Mesendoderm (in vitro differentiated cells): Measurements from ENCODE around the gene STX10.

Experiments
- DNase-seq: peaks from one replicate; pipeline ENCODE4 v3.0.0; 2013
- H2AK5ac ChIP-seq: 2 replicates; pipeline ENCODE4 v1.6.1; 2013; ENCODE audit warnings: low read length, inconsistent platforms
- H2BK120ac ChIP-seq: 2 replicates; pipeline ENCODE4 v1.6.1; 2013; ENCODE audit warnings: low read depth, mild to moderate bottlenecking, low read length, moderate library complexity, mixed read lengths
- H2BK15ac ChIP-seq: replicated peaks from 2 replicates; pipeline ENCODE4 v1.6.1; 2013; ENCODE audit warnings: low read depth, mild to moderate bottlenecking, moderate library complexity
- H2BK5ac ChIP-seq: 2 replicates; pipeline ENCODE4 v1.6.1; 2013; ENCODE audit warnings: low read length, inconsistent platforms
- H3K18ac ChIP-seq: 2 replicates; pipeline ENCODE4 v1.6.1; 2013; ENCODE audit warnings: mild to moderate bottlenecking, low read length, mixed read lengths
- H3K23ac ChIP-seq: one replicate; pipeline ENCODE4 v1.6.1; 2013; ENCODE audit warnings: low read length
- H3K27ac ChIP-seq: 2 replicates; pipeline ENCODE4 v1.5.1; 2013; ENCODE audit warnings: low read depth, mild to moderate bottlenecking, inconsistent platforms, low read length, moderate library complexity
- H3K27me3 ChIP-seq: 2 replicates; pipeline ENCODE4 v1.6.1; 2013; ENCODE audit warnings: low read length, control low read depth, mild to moderate bottlenecking, inconsistent platforms; ENCODE audit not compliant: insufficient read depth, poor library complexity
- H3K36me3 ChIP-seq: 2 replicates; pipeline ENCODE4 v1.6.1; 2013; ENCODE audit warnings: low read length, inconsistent platforms; ENCODE audit not compliant: control insufficient read depth, insufficient read depth
- H3K4ac ChIP-seq: one replicate; pipeline ENCODE4 v1.6.1; 2013; ENCODE audit warnings: low read depth, mild to moderate bottlenecking, low read length, moderate library complexity
- H3K4me1 ChIP-seq: 2 replicates; pipeline ENCODE4 v1.6.1; 2013; ENCODE audit warnings: low read depth, low read length, inconsistent platforms; ENCODE audit not compliant: control insufficient read depth
- H3K4me2 ChIP-seq: 2 replicates; pipeline ENCODE4 v1.6.1; 2013; ENCODE audit warnings: low read length
- H3K4me3 ChIP-seq: 2 replicates; pipeline ENCODE4 v1.5.1; 2013; ENCODE audit warnings: mild to moderate bottlenecking, low read length
- H3K56ac ChIP-seq: one replicate; pipeline ENCODE4 v1.6.1; 2013; ENCODE audit warnings: low read length
- H3K79me1 ChIP-seq: 2 replicates; pipeline ENCODE4 v1.6.1; 2013; ENCODE audit warnings: low read length, inconsistent platforms
- H3K79me2 ChIP-seq: 2 replicates; pipeline ENCODE4 v1.6.1; 2013; ENCODE audit warnings: mild to moderate bottlenecking, low read length; ENCODE audit not compliant: control insufficient read depth, insufficient read depth
- H3K9ac ChIP-seq: 2 replicates; pipeline ENCODE4 v1.6.1; 2013; ENCODE audit warnings: low read length, inconsistent platforms
- H4K5ac ChIP-seq: one replicate; pipeline ENCODE4 v1.6.1; 2013; ENCODE audit warnings: low read length
- H4K8ac ChIP-seq: one replicate; pipeline ENCODE4 v1.6.1; 2013; ENCODE audit warnings: low read depth, mild to moderate bottlenecking, control low read depth, low read length, moderate library complexity
- WGBS: extraction: QIAGEN DNeasy Blood & Tissue Kit; methylation state at CpG from one replicate; pipeline ENCODE4 v1.1.7; 2013; ENCODE audit warnings: low lambda C conversion rate, missing lambda C conversion rate; ENCODE audit not compliant: insufficient coverage; ENCODE audit errors: extremely low coverage; 5-methylcytosine and 5-hydroxymethylcytosine counted together

Gene STX10

DNA sequence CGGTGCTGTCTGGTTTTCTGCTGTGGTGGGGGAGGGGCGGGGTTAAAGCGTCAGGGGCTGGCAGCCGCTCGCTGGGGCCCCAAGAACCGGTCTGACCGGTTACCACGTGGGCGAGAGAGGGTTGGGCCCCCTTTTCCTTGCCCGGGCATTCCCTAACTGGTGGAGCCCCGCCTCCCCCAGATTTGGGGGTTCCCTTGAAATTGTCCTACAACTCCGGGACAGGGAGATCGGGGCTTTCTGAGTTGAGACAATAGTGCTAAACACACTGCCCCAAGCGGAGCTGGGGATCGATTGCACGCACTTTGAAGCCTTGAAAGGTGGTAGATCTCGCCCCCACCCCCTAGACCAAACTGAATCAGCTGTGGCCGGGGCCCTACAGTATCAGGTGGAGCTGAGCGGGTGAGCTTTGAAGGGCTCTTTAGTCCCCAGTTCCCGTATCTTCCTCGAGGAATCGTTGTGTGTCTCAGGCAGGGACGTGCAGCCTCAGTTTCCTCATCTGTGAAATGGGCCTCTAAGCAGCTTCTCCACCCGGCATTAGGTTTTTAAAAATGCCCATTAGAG, 4.8 kb upstream of the STX10 start:
- DNase-seq: peak; percentile 95
- H3K4ac ChIP-seq: peak overlapping the region; percentile 64
- peak overlapping the region; percentile 52 for H2BK5ac ChIP-seq
- peaks cover 27% of the 10 kb centered on the region for H3K79me2 ChIP-seq
- H3K9ac ChIP-seq: peak overlapping the region; percentile 99
- no peaks in the 10 kb centered on the region for H3K36me3 ChIP-seq
- peak overlapping the region; percentile 85 for H3K27ac ChIP-seq
- H3K18ac ChIP-seq: peak overlapping the region; percentile 97
- peak overlapping the region; percentile 74 for H3K4me3 ChIP-seq
- H4K8ac ChIP-seq: no peak overlapping the region
- H2AK5ac ChIP-seq: no peak overlapping the region
- peak overlapping the region; percentile 59 for H3K4me2 ChIP-seq
- no peak overlapping the region for H3K23ac ChIP-seq
- WGBS: no CpG with 5 or more reads among the region's 24 CpGs
- peak overlapping the region; percentile 99 for H3K56ac ChIP-seq
- no peak overlapping the region for H4K5ac ChIP-seq
- no peak overlapping the region for H2BK120ac ChIP-seq
- H2BK15ac ChIP-seq: no peak overlapping the region
- H3K4me1 ChIP-seq: no peaks in the 10 kb centered on the region
- H3K27me3 ChIP-seq: no peaks in the 10 kb centered on the region
- H3K79me1 ChIP-seq: no peaks in the 10 kb centered on the region

DNA sequence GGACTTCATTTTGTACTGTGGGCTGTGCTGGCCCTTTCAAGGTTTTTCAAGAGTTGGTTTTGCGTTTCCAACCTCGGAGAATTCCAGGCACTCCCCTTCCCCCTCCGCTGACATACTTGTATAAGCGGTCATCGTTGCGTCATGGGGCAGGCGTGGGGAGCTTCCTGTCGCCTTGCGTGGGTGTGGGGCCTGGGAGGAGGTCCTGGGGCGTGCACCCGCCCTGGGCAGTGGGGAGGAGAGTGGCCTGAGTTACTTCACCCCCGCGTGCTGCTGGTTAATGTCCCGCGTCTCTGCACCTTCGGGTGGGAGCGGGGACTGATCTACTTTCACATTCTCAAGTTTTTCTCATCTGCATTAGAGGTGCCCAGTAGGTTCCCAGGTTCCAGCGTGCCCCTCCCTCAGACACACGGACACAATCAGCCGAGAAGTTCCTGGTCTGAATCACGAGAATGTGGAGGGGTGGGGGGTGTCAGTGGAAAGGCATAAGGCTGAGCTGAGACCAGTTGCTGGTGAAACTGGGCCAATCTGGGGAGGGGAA, 4.1 kb upstream of the STX10 start:
- Histone ChIP-seq H2AK5ac (no peak overlapping the region), H3K27ac (peak overlapping the region; percentile 93), H3K18ac (peak overlapping the region; percentile 56), H4K5ac (no peak overlapping the region), H3K56ac (peak overlapping the region; percentile 99), H3K4me3 (peak overlapping the region; percentile 74), H3K4me1 (no peaks in the 10 kb centered on the region), H3K79me2 (peaks cover 27% of the 10 kb centered on the region), H2BK15ac (no peak overlapping the region), H2BK120ac (peak overlapping the region; percentile 1), H3K27me3 (no peaks in the 10 kb centered on the region), H4K8ac (no peak overlapping the region), H3K4me2 (peak overlapping the region; percentile 66), H3K4ac (peak overlapping the region; percentile 89), H2BK5ac (peak overlapping the region; percentile 93), H3K79me1 (peaks cover 2% of the 10 kb centered on the region), H3K23ac (no peak overlapping the region), H3K36me3 (no peaks in the 10 kb centered on the region), H3K9ac (peak overlapping the region; percentile 99)
- DNase-seq: peak; percentile 72
- no CpG with 5 or more reads among the region's 21 CpGs for WGBS

DNA sequence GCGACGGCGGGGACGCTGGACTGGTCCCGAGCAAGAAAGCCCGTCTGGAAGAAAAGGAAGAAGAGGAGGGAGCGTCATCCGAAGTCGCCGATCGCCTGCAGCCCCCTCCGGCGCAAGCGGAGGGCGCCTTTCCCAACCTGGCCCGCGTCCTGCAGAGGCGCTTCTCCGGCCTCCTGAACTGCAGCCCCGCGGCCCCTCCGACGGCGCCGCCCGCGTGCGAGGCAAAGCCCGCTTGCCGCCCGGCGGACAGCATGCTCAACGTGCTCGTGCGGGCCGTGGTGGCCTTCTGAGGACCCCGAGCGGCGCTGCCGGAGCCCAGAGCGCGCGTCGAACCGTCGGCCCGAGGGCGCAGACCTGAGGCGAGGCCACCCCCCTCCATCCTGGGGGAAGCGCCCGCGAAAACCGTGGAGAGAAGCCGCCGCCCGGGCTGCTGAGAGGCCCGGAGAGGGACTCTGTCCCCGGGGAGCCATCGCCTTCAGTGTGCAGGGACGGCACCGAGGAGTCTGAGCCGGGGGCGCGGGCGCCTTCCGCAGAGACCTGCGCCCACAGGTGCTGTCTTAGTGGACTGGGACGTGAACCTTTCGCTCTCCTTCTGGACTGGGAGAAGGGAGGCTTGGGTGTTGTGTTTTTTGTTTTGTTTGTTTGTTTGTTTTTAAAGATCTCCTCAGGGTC, 3.5 kb upstream of the STX10 start:
- peaks cover 2% of the 10 kb centered on the region for H3K79me1 ChIP-seq
- no CpG with 5 or more reads among the region's 69 CpGs for WGBS
- peak overlapping the region; percentile 93 for H2BK5ac ChIP-seq
- peak; percentile 72 for DNase-seq
- no peak overlapping the region for H4K8ac ChIP-seq
- peak overlapping the region; percentile 66 for H3K4me2 ChIP-seq
- no peak overlapping the region for H4K5ac ChIP-seq
- H3K18ac ChIP-seq: peak overlapping the region; percentile 56
- H3K27me3 ChIP-seq: no peaks in the 10 kb centered on the region
- H3K9ac ChIP-seq: peak overlapping the region; percentile 99
- H3K79me2 ChIP-seq: peaks cover 27% of the 10 kb centered on the region
- H3K4me1 ChIP-seq: no peaks in the 10 kb centered on the region
- H2AK5ac ChIP-seq: no peak overlapping the region
- H3K36me3 ChIP-seq: no peaks in the 10 kb centered on the region
- no peak overlapping the region for H3K4ac ChIP-seq
- no peak overlapping the region for H2BK120ac ChIP-seq
- H3K4me3 ChIP-seq: peak overlapping the region; percentile 74
- H3K27ac ChIP-seq: peak overlapping the region; percentile 93
- H2BK15ac ChIP-seq: no peak overlapping the region
- H3K56ac ChIP-seq: peak overlapping the region; percentile 99
- peak overlapping the region; percentile 98 for H3K23ac ChIP-seq

DNA sequence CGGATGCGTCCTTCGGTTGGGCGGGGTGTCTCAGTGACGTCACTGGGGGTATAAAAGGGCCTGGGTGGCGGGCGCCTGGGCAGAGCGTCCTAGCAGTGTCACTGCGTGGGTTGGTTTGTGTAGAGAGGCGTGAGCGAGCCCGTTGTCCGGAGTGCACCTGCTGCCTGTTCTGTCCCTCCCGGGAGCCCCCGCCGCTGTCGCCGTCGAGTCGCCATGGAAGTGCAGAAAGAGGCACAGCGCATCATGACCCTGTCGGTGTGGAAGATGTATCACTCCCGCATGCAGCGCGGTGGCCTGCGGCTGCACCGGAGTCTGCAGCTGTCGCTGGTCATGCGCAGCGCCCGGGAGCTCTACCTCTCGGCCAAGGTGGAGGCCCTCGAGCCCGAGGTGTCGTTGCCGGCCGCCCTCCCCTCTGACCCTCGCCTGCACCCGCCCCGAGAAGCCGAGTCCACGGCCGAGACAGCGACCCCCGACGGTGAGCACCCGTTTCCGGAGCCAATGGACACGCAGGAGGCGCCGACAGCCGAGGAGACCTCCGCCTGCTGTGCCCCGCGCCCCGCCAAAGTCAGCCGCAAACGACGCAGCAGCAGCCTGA, 2.9 kb upstream of the STX10 start:
- no peaks in the 10 kb centered on the region for H3K36me3 ChIP-seq
- peak overlapping the region; percentile 99 for H3K56ac ChIP-seq
- H2BK120ac ChIP-seq: no peak overlapping the region
- H3K27ac ChIP-seq: peak overlapping the region; percentile 93
- WGBS: no CpG with 5 or more reads among the region's 59 CpGs
- peak overlapping the region; percentile 4 for H3K4ac ChIP-seq
- H3K27me3 ChIP-seq: no peaks in the 10 kb centered on the region
- no peak overlapping the region for H2AK5ac ChIP-seq
- peak overlapping the region; percentile 82 for H3K4me2 ChIP-seq
- H2BK15ac ChIP-seq: no peak overlapping the region
- peaks cover 27% of the 10 kb centered on the region for H3K79me2 ChIP-seq
- peak overlapping the region; percentile 98 for H3K23ac ChIP-seq
- peak overlapping the region; percentile 74 for H3K4me3 ChIP-seq
- H4K5ac ChIP-seq: no peak overlapping the region
- DNase-seq: peak; percentile 98
- peak overlapping the region; percentile 4 for H2BK5ac ChIP-seq
- H4K8ac ChIP-seq: no peak overlapping the region
- no peaks in the 10 kb centered on the region for H3K4me1 ChIP-seq
- peaks cover 2% of the 10 kb centered on the region for H3K79me1 ChIP-seq
- H3K18ac ChIP-seq: peak overlapping the region; percentile 3
- peak overlapping the region; percentile 99 for H3K9ac ChIP-seq

DNA sequence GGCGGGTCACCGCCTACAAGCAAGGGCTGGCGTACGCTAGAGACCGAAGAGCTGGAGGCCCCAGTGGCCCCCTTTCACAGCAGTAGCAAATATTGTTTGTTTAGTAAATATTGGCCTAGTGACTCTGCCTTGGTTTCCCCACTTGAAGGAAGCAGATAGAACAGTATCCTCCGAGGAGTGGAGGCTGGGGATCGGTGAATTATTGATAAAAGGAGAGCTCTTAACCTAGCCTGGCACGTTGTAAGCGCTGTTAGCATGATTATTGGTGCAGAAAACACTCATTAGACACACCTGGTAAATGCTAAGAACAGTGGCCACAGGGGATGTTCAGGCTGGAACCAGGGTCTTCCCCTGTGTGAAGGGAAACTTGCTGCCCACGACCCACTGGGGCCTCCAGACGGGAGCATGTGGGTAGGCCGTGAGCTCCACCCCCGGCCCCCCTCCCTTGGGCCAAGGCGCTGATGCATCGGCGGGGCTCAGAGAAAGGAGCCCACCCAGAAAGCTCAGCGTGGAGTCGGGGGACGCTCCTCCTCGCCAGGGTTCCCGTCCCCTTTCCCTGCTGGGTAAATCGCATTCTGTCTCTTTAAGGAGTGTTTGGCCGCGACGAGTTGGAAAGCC, 2.3 kb upstream of the STX10 start:
- Histone ChIP-seq H3K27ac (peak overlapping the region; percentile 98), H3K23ac (no peak overlapping the region), H3K79me2 (peaks cover 27% of the 10 kb centered on the region), H3K56ac (peak overlapping the region; percentile 99), H3K4me1 (no peaks in the 10 kb centered on the region), H3K27me3 (no peaks in the 10 kb centered on the region), H2BK5ac (peak overlapping the region; percentile 60), H3K4me3 (peak overlapping the region; percentile 59), H3K18ac (peak overlapping the region; percentile 96), H3K4ac (peak overlapping the region; percentile 90), H3K79me1 (peaks cover 2% of the 10 kb centered on the region), H2AK5ac (peak overlapping the region; percentile 63), H3K9ac (peak overlapping the region; percentile 90), H3K4me2 (peak overlapping the region; percentile 89), H4K8ac (no peak overlapping the region), H2BK120ac (peak overlapping the region; percentile 78), H4K5ac (no peak overlapping the region), H2BK15ac (no peak overlapping the region), H3K36me3 (no peaks in the 10 kb centered on the region)
- WGBS: no CpG with 5 or more reads among the region's 25 CpGs
- DNase-seq: peak; percentile 76
